WTC11 (cell line): ENCODE measurements around the gene ZNRF1. TPM values are rescaled to one million over a fixed set of nuclear protein-coding genes. Genes with fewer than 3 reads are reported as not detected.

Source experiments
- ATAC-seq: fragments of 200-7000 bp; cut with Tn5 transposase; 2 replicates; pipeline ENCODE4 v1.10.0; 2021; ENCODE audit warnings: mild to moderate bottlenecking, moderate library complexity
- CTCF ChIA-PET: fragments of 300-600 bp; sonication (Branson Sonifier 250); formaldehyde crosslinking; loops from one replicate; lab custom pipeline; 2021; ENCODE audit warnings: antibody characterized with exemption; lab: Charles Lee
- POLR2A ChIA-PET: fragments of 350-600 bp; sonication (Branson Sonifier 250); formaldehyde crosslinking; loops from one replicate; lab custom pipeline; 2021; ENCODE audit warnings: antibody characterized with exemption; lab: Charles Lee
- DNase-seq: peaks from one replicate; pipeline ENCODE4 v3.0.0; 2021; ENCODE audit warnings: low spot score
- H3K27ac Mint-ChIP-seq: 2 replicates; pipeline ENCODE4 v1.8.0; 2021; ENCODE audit warnings: mixed read lengths
- H3K27me3 Mint-ChIP-seq: 2 replicates; pipeline ENCODE4 v1.8.0; 2021; ENCODE audit warnings: low read depth, mild to moderate bottlenecking, moderate library complexity, mixed read lengths
- H3K36me3 Mint-ChIP-seq: 2 replicates; pipeline ENCODE4 v1.8.0; 2021; ENCODE audit warnings: mixed read lengths
- H3K4me1 Mint-ChIP-seq: 2 replicates; pipeline ENCODE4 v1.8.0; 2022; ENCODE audit warnings: mixed read lengths
- H3K4me3 Mint-ChIP-seq: 2 replicates; pipeline ENCODE4 v1.8.0; 2021; ENCODE audit warnings: mild to moderate bottlenecking, moderate library complexity, mixed read lengths
- H3K9me3 Mint-ChIP-seq: 2 replicates; pipeline ENCODE4 v1.8.0; 2021; ENCODE audit warnings: mixed read lengths
- ATF6 ChIP-seq: sonication (generic); formaldehyde crosslinking; IDR thresholded peaks from 2 replicates; pipeline ENCODE4 v1.8.1; 2023; ENCODE audit warnings: mild to moderate bottlenecking, missing genetic modification reagents
- E2F1 ChIP-seq: sonication (generic); formaldehyde crosslinking; IDR thresholded peaks from 2 replicates; pipeline ENCODE4 v1.8.0; 2022; ENCODE audit warnings: mild to moderate bottlenecking, missing genetic modification reagents
- ETV6 ChIP-seq: sonication (generic); formaldehyde crosslinking; IDR thresholded peaks from 2 replicates; pipeline ENCODE4 v1.8.1; 2022; ENCODE audit warnings: mild to moderate bottlenecking, missing genetic modification reagents
- FOXK1 ChIP-seq: sonication (generic); formaldehyde crosslinking; IDR thresholded peaks from 2 replicates; pipeline ENCODE4 v1.8.0; 2022; ENCODE audit warnings: mild to moderate bottlenecking, moderate library complexity, missing genetic modification reagents
- GRHL2 ChIP-seq: fragments of 250-450 bp; sonication (Bioruptor Pico); IDR thresholded peaks from 2 replicates; pipeline ENCODE4 v1.8.0; 2022; ENCODE audit warnings: mild to moderate bottlenecking, moderate library complexity; ENCODE audit not compliant: insufficient replicate concordance, severe bottlenecking
- GTF2I ChIP-seq: fragments of 250-450 bp; sonication (Bioruptor Pico); conservative IDR thresholded peaks from 2 replicates; pipeline ENCODE4 v1.4.0; 2021; ENCODE audit warnings: mild to moderate bottlenecking
- MLX ChIP-seq: sonication (generic); formaldehyde crosslinking; IDR thresholded peaks from 2 replicates; pipeline ENCODE4 v1.8.1; 2023; ENCODE audit warnings: mild to moderate bottlenecking, missing genetic modification reagents, moderate library complexity
- NFYB ChIP-seq: sonication (generic); formaldehyde crosslinking; conservative IDR thresholded peaks from 2 replicates; pipeline ENCODE4 v1.8.0; 2022; ENCODE audit warnings: low read depth, missing genetic modification reagents
- NR2C2 ChIP-seq: sonication (generic); formaldehyde crosslinking; IDR thresholded peaks from 2 replicates; pipeline ENCODE4 v1.8.0; 2022; ENCODE audit warnings: mild to moderate bottlenecking, missing genetic modification reagents
- RELA ChIP-seq: sonication (generic); formaldehyde crosslinking; IDR thresholded peaks from 2 replicates; pipeline ENCODE4 v1.8.1; 2022; ENCODE audit warnings: missing genetic modification reagents, mild to moderate bottlenecking, borderline replicate concordance
- SMAD3 ChIP-seq: sonication (generic); formaldehyde crosslinking; IDR thresholded peaks from 2 replicates; pipeline ENCODE4 v1.8.0; 2022; ENCODE audit warnings: missing genetic modification reagents, mild to moderate bottlenecking, borderline replicate concordance
- ZBTB21 ChIP-seq: sonication (generic); formaldehyde crosslinking; IDR thresholded peaks from 2 replicates; pipeline ENCODE4 v1.8.1; 2023; ENCODE audit warnings: mild to moderate bottlenecking, missing genetic modification reagents, borderline replicate concordance
- ZBTB43 ChIP-seq: sonication (generic); formaldehyde crosslinking; IDR thresholded peaks from 2 replicates; pipeline ENCODE4 v1.8.1; 2023; ENCODE audit warnings: mild to moderate bottlenecking, missing genetic modification reagents
- ZNF121 ChIP-seq: sonication (generic); formaldehyde crosslinking; IDR thresholded peaks from 2 replicates; pipeline ENCODE4 v1.8.0; 2023; ENCODE audit warnings: missing genetic modification reagents
- ZNF317 ChIP-seq: sonication (generic); formaldehyde crosslinking; IDR thresholded peaks from 2 replicates; pipeline ENCODE4 v1.8.1; 2023; ENCODE audit warnings: low read depth, mild to moderate bottlenecking, moderate library complexity, missing genetic modification reagents, borderline replicate concordance
- total RNA-seq: library from RNA; stranded (reverse); gene quantifications from 3 replicates; pipeline ENCODE4 v1.2.3, GENCODE V29; 2021
- TF ChIP-seq, protein P1 (sequence below): sonication (generic); formaldehyde crosslinking; IDR thresholded peaks from 2 replicates; pipeline ENCODE4 v1.8.0; 2022; ENCODE audit warnings: mild to moderate bottlenecking, missing genetic modification reagents
- TF ChIP-seq, protein P2 (sequence below): sonication (generic); formaldehyde crosslinking; IDR thresholded peaks from 2 replicates; pipeline ENCODE4 v1.8.1; 2022; ENCODE audit warnings: mild to moderate bottlenecking, moderate library complexity, missing genetic modification reagents

Gene ZNRF1
- total RNA-seq, 1 experiment from 2014 or later, result 47.6 TPM

DNA sequence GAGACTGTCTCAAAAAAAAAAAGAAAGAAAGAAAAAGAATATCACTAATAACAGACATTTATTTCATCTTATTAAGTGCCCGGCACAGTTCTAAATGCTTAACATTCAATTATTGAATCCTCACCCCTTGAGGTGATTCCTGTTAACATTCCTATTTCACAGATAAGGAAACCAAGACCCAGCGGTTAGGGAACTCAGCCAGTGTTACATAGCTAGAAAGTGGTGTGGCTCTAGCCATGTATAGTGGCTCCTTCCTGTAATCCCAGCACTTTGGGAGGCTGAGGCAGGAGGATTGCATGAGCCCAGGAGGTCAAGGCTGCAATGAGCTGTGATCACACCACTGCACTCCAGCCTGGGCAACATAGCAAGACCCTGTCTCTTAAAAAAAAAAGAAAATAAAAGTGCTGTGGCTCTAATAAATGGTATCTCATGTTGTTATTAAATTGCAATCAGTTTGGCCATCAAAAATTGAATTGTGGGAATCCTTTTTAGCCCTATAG lies 28.1 kb downstream of the ZNRF1 start:
- ATAC-seq (no peak), DNase-seq (no peak)
- peaks cover 14% of the 10 kb centered on the region for H3K4me1 Mint-ChIP-seq
- no peak overlapping the region for H3K27ac Mint-ChIP-seq
- H3K27me3 Mint-ChIP-seq, result no peaks in the 10 kb centered on the region
- CTCF ChIA-PET, result interaction anchor here (0.6 to 1.9 kb wide), 3 partner anchors 28 to 360 kb away, joined by 3 to 4 read pairs (median 4); partner anchors contain the start of genes RFWD3 and ZNRF1
- H3K9me3 Mint-ChIP-seq, result peaks cover 5% of the 10 kb centered on the region
- H3K4me3 Mint-ChIP-seq, result no peak overlapping the region
- peaks cover 10% of the 10 kb centered on the region for H3K36me3 Mint-ChIP-seq
- POLR2A ChIA-PET, result no interaction called here
- peak; percentile 75; the same call in 1 of the 2 replicates for TF ChIP-seq ZNF121
- no peak for TF ChIP-seq GRHL2 (CRISPR knock-in tag)
- TF ChIP-seq, all 79 proteins: peak for 1

- peaks cover 8% of the 10 kb centered on the region; the same call in 1 of the 2 replicates for H3K36me3 Mint-ChIP-seq
- no peak overlapping the region for H3K4me3 Mint-ChIP-seq
- no peak overlapping the region for H3K27ac Mint-ChIP-seq
- DNase-seq, result no peak
- ATAC-seq, result no peak
- CTCF ChIA-PET, result interaction anchor here (0.6 kb wide), 1 partner anchor 361 kb away, joined by 4 read pairs; the partner anchor contains the start of gene RFWD3
- POLR2A ChIA-PET, result no interaction called here
- H3K9me3 Mint-ChIP-seq, result peaks cover 4% of the 10 kb centered on the region; the same call in 1 of the 2 replicates
- no peaks in the 10 kb centered on the region for H3K27me3 Mint-ChIP-seq
- TF ChIP-seq, protein P1, sequence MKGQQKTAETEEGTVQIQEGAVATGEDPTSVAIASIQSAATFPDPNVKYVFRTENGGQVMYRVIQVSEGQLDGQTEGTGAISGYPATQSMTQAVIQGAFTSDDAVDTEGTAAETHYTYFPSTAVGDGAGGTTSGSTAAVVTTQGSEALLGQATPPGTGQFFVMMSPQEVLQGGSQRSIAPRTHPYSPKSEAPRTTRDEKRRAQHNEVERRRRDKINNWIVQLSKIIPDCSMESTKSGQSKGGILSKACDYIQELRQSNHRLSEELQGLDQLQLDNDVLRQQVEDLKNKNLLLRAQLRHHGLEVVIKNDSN (CRISPR knock-in tag), result no peak
- TF ChIP-seq ZBTB21, result no peak
- no peak for TF ChIP-seq SMAD3 (CRISPR knock-in tag)
- TF ChIP-seq RELA (CRISPR knock-in tag), result no peak
- no peak for TF ChIP-seq ZNF121
- TF ChIP-seq FOXK1, result no peak
- no peak for TF ChIP-seq NR2C2 (CRISPR knock-in tag)
- no peak for TF ChIP-seq NFYB (CRISPR knock-in tag)
- TF ChIP-seq GTF2I (CRISPR knock-in tag), result no peak
- TF ChIP-seq ETV6, result no peak
- no peak for TF ChIP-seq MLX (CRISPR knock-in tag)
- TF ChIP-seq ZBTB43, result no peak
- no peak for TF ChIP-seq ZNF317
- TF ChIP-seq, protein P2, sequence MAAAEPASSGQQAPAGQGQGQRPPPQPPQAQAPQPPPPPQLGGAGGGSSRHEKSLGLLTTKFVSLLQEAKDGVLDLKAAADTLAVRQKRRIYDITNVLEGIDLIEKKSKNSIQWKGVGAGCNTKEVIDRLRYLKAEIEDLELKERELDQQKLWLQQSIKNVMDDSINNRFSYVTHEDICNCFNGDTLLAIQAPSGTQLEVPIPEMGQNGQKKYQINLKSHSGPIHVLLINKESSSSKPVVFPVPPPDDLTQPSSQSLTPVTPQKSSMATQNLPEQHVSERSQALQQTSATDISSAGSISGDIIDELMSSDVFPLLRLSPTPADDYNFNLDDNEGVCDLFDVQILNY, result no peak
- TF ChIP-seq E2F1 (CRISPR knock-in tag), result no peak
- no peak for TF ChIP-seq ATF6 (CRISPR knock-in tag)
- peaks cover 13% of the 10 kb centered on the region for H3K4me1 Mint-ChIP-seq
Measured at GRCh38 chr16:75027520-75028300, 28.9 kb downstream of the ZNRF1 start.
